ENCODE measurements around the gene DPP6.
"Not testable (repeated sequence)": the region's sequence is repeated elsewhere in the genome, so short reads cannot be mapped to it uniquely, and the experiment has no call there.

The DPP6 gene

DNA sequence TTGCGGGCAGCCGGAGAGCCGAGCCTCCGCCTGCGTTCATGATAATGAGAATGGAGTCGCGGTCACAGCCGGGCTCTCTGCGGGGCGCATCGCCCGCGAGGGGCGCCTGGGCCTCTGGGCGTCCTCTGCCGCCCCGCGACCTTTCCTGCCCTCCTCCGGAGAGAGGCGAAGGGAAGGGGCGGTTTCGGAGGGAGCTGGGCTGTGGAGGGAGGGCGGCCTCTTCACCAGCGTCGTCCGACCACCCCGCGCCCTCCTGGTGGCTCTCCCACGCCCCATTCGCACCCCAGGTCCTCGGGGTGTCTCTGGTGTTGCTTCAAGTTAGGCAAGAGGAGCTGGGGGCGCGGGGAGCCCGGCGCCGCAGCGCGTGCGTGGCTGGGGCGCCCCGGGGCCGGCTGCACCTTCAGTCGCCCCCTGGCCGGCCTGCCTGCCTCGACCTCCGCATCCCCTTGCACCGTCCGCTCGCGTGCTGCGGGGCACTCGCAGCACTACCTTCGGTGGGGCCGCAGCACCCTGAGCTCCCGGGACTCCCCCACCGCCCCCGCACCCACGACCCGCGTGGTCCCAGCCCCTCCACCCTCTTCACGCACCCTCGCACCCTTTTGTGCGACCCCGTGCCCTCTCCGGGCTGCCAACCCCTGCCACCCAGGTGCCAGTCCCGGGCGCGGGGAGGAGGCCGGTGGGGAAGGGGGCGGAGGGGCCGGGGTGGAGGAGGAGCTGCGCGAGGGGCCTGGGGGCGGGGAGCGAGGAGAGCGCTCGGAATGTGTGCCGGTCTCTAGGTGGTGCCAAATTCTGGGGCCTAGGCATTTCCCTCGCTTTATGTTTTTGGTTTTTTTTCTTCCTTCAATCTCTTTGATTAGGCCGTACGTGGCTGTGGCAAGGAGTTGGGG, at the start of gene DPP6:
DPP6 (plus strand) TSS at position 756 of the 887 bp plus-strand sequence.
- in situ Hi-C loops (cut with MboI; ENCODE audit: low sequenced_read_pairs), result not testable (repeated sequence)

DNA sequence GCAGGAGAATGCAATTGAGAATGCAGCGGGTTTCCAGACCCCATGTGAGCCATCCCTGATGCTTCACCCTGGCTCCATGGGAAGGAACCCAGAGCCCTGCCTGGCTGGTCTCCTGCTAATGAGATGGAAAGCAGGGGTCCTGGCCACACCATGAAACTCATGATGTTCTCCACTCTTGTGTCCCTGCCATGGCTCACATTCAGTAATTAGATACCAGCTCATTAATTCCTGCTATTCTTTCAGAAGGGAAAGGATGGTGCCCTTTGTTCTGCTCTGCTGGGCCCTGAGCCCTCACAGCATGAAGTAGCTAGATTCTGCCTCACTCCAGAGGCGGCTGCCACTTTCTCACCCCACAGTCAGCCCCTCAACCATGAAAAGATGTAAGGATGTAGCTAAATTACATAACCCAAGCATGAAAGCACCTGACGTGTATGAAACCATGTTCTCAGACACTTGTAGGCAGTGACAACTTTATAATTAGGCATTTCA, 42.7 kb upstream of the DPP6 start:
- in situ Hi-C loops (cut with MboI; ENCODE audit: low sequenced_read_pairs), result not testable (repeated sequence)

DNA sequence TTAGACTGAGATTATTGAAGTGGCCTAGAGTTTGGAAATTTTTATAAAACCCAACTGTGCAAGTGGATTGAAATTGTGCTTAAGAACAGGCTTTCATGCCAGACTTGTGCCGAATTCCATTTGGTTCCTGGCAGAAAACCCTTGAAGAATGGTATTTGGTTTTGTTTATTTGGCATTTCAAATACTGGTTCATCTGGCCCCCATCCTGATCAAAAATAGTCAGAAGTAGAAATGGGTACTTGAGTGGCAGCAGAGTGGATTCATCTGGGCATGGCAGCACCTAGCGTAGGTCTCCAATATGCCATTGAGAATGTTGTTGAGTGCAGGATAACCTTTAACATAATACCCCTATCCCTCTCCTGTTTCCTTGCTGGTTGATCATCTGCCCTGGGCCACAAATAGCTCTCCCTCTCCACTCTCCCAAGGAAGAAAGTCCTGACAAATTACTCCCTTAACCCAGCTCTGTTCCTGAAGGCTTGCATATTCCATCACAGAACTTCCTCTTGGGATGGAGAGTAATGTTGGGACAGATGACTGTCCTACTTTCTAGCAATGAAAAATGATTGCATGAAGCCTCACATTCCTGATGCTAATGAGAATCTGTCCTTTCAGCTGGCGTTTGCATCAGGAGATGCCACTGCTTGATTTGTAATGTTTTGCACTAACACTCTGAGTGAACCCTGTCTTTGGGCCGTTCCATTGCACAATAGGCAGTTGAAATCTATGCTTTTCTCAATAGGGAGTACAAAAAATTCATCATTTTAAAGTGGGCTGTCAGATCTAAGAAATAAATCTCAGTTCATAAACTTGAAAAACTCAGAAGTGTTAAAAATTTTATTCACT, 41.3 kb upstream of the DPP6 start:
- in situ Hi-C loops (cut with MboI; ENCODE audit: low sequenced_read_pairs), result not testable (repeated sequence)

DNA sequence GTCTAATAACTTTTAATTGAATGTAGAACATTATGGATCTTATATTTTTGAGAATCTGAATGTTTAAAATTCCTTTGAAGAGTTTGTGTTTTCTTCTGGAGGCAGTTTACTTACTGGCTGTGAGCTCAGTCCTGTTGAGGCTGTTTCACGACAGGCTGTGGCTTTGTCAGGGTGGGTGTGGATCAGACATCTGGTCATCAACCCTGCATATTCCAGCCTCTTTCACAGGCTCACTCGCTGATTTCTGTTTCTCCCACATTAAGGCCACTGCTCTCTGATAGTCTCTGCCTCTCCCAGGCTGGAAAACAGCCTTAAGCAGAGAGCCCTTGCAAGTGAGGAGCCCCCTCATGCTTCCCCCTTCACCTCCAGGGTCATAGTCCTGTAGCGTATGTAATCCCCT, 39.4 kb upstream of the DPP6 start:
- in situ Hi-C loops (cut with MboI; ENCODE audit: low sequenced_read_pairs), result not testable (repeated sequence)

DNA sequence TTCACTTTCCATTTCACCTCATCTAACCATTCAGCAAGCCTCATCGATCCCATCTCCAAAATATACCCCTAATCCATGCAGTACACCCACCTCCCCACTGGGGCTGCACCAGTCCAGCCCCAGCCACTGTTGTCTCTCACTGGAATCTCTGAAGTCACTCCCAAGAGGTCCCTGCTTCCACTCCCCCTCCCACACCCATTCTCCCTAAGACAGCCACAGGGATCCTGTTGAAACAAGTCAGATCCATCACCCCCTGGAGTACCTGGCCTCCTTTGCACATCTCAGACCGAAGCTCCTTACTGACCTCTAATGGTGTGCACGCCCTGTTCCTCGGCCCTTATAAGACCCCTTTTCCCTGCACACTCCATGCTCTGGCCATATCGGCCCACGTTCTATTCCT, 36.6 kb upstream of the DPP6 start:
- in situ Hi-C loops (cut with MboI; ENCODE audit: low sequenced_read_pairs), result not testable (repeated sequence)

DNA sequence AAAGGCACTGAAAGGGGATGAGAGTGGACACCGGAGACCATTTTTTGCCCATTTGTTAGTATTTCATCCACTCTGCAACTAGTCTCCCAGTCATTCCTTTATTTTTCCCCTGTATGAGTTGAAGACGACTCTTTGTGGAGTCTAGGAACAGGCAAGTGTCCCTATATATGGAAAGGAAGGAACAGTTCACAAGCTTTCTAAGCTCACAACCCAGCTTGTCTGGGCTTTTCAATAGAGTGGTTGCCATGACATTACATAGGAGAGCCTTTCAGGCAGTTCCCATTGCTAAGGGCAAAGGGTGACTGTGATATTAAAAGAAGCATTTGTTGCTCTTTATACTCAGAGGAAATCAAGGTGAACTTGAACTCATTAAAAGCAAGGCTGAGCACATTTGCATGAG, 33.8 kb upstream of the DPP6 start:
- in situ Hi-C loops (cut with MboI; ENCODE audit: low sequenced_read_pairs), result not testable (repeated sequence)

DNA sequence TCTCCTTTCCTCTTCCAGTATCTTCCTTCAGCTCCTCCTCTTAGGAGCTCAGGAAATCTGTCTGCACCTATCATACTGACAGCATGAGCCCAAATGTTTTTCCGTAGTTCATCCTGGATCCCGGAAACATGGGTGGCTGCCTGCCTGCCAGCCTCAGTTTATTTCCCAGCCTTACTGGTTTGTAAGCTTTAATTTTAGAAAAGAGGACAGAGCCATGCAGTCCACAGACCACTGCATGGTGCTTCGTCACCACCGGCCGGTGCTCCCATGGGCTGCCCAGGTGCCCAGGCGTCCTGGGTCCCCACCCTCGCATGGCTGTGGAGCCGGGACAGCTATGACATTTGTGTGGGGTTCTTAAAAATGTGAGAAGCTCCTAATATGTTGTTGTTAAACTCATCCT, 24.4 kb upstream of the DPP6 start:
- in situ Hi-C loops (cut with MboI; ENCODE audit: low sequenced_read_pairs), result not testable (repeated sequence)

DNA sequence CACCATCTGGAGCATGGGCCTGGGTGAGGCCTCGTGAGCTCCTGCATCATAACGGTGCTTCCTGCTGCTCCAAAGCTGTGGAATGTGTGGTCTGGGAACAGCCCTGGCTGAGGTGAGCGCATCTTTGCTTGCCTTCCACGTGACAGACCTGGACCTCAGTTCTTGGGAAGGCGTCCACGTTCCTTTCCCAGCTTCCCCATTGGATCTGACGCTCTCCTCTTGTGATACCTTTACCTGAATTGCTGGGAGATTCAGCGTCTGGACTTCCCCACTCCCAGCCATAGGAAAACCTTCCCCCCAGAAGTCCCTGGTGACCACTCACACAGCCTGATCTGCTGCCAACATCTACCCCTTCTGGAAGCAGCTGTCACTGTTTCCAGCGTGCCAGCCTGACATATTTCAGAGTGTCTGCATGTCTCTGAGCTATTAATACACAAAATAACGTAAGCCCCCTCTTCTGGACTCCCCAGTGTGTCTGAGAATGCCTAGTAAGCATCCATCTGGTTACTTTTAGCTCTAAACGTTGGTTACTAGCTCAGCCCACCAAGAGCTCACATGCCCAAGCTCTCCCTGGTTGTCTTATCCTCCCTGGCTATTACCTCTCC, 21.6 kb upstream of the DPP6 start:
- in situ Hi-C loops (cut with MboI; ENCODE audit: low sequenced_read_pairs), result not testable (repeated sequence)

DNA sequence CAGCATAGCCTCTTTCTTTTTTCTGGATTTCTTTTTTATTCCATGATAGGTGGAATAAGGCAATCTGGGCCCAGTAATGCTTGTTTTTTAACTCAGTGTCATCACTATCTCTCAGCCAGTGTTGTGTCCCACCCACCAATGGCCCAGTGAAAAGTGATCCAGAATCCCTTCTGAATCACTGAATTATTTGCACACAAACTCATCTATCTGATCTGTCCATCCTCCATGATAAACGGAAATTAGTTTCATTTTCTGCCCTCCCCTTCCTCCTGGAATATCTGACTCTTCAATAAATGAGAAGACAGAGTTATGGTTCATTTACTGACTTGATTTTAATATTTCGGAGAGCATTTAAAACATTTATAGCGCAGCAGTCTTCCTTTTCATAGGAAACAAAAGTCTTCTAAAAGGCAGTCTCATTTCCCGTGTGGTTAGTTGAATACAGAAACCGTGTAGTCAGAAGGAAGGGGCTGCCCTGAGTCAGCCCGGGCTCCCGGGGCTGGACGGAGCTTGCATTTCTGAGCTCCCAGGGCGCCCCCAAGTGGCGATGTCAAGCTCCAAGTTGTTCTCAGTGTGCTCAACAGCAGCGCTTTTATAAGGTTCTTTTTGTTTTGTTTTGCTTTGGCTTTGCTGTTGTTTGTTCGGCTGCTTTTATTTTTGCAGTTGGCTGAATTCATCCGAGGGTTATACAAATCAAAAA, 12.6 kb upstream of the DPP6 start:
- in situ Hi-C loops (cut with MboI; ENCODE audit: low sequenced_read_pairs), result not testable (repeated sequence)

DNA sequence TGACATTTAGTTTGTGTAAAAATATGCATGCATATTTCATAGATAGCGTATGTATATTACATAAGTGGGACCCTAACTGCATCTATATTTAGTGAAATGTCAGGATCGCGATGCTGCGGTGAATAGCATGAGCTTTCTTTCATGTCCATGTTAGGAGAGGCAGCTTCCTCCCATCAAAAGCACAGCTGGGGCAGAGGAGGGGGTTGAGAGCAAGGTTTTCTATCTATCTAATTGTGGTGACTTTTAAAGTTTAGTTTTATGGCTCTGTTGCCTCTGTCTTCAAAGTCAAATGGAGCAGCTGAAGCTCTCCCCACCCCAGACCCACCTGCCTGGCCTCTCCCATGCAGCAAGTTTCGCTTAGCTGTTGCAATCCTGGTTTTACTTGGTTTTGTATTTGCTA, 1.8 kb upstream of the DPP6 start:
- in situ Hi-C loops (cut with MboI; ENCODE audit: low sequenced_read_pairs), result not testable (repeated sequence)

DNA sequence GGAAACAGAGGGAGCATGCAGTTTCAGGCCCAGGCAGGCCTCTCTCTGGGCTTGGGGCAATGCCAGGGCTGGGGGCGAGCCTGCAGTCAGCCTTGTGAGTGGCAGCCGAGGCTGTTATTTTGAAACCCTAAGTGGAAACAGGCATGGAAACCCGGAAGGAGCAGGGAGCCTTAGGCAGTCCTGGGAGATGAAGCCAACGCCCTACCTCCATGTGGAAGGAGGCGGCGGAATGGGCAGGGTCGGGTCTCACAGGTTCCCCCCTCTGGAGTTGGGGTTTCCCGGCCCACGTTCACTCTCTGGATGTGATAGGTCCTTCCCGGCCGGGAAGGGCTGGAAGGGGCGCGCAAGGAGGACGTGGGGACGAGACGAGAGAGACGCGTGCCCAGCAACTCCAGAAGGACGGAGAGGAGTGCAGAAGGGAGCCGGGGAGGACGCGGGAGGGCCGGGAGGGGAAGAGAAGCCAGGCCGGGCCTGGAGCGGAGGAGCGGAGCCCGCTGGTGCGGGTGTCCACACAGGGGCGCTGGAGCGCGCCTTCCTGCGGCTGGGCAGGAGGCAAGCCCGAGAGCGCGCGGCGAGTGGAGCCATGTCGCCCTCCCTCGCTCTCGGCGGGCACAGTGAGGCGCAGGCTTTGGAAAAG, 1.1 kb upstream of the DPP6 start:
- in situ Hi-C loops (cut with MboI; ENCODE audit: low sequenced_read_pairs), result not testable (repeated sequence)

DNA sequence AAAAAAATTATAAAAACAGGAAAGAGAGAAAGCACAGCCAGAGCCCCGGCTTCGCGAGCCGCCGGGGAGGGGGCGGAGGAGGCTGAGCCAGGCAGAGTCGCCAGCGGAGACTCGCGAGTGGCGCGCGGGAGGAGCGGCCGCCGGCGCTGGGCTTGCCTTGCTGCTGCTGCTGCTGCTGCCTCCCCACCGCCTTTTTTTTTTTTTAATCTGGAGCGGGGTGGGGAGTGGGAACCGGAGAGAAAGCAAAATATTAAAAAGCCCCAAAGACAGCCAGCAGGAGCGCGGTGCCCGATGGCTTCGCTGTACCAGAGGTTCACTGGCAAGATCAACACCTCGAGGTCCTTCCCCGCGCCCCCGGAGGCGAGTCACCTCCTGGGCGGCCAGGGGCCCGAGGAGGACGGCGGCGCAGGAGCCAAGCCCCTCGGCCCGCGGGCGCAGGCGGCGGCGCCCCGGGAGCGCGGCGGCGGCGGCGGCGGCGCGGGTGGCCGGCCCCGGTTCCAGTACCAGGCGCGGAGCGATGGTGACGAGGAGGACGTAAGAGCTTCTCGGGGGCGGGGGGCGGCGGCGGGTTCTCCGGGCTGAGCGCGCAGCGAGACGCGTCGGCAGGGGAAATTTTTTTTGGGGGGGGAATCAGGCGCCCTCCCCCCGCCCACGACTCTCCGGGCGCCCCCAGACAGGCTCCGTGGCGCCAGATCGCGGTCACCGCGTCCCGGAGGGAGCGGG, 493 bp downstream of the DPP6 start:
- in situ Hi-C loops (cut with MboI; ENCODE audit: low sequenced_read_pairs), result not testable (repeated sequence)

DNA sequence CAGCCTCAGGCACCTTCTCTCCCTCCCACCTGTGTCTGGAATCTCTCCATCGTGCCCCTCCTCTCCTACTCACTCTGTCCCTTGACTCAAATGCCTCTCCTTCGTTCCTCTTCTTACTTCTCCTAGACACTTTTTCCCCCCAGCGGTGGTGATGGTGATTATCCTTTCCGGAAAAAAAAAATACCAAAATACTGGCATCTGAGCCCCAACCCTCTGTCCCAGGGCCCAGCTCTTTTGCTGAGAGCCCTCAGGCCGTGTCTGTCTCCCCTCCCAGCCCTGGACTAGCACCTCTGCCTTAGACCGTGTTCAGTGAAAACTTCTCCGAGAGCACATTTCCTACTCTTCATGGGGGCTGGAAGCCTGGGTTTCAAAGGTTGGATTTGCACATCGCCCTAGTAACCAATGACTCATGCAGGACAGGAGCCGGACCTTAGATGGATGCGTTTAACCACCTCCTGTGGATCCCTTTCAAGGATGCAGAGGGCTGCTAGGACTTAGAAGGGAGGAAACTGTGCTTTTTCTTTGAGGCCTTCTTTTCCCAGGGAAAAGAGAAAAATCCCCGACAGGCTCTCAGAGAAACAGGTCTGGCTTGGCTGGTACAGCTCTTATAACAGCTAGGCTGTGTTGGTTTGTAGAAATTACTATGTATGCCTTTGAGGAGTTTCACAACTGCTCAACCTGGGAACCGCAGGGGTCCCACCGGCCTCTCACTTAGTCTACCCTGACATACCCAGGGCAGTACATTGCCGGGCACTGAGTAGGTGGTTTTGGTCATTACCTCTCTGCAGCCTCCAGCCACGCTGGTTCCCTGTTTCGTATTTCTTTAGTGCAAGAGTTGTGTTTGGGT, 1.5 kb downstream of the DPP6 start:
- in situ Hi-C loops (cut with MboI; ENCODE audit: low sequenced_read_pairs), result not testable (repeated sequence)

DNA sequence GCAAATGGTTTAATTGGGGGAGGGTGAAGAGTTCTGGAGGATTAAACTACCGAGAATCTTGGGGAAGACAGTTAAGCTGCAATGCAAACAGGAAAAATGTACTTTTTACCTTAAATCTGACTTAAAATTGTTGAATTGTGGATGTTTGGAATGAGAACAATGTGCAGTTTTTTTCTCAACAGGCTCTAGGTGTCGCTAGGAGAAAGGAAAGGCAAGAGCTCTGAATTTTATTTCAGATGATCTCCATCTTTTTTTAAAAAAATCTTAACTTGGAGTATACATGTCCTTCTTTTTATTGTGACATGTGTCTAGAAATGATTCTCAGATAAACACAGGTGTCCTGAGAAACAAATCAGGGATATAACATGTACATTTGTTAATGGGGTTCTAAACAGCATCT, 2.5 kb downstream of the DPP6 start:
- in situ Hi-C loops (cut with MboI; ENCODE audit: low sequenced_read_pairs), result not testable (repeated sequence)

DNA sequence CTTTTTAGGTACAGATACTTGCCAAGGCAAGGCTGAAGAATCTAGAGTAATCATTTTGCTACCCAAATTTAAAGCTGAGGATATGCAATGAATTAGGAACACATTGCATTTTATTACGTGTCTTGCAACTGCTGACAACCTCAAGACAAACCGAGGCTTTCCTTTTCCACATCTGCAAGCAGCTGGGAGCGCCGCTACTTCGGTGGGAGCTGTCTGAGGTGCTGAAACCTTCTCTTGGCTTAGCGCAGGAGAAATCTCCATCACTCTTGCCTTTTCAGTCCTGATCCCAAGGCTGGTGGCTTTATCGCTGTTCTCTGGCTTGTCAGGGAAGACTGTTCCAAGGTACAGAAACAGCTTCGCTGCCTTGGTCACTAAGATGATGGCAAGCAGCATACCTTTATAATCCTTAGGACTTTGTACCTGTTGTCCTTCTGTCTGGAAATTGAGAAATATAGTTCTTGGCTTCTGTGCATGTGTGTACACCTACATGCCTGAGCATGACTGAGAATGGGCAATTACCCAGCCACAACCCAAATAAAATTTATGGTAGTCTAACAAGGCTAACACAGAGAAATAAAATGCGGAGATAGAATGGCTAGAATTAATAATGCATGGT, 3.4 kb downstream of the DPP6 start:
- in situ Hi-C loops (cut with MboI; ENCODE audit: low sequenced_read_pairs), result not testable (repeated sequence)

DNA sequence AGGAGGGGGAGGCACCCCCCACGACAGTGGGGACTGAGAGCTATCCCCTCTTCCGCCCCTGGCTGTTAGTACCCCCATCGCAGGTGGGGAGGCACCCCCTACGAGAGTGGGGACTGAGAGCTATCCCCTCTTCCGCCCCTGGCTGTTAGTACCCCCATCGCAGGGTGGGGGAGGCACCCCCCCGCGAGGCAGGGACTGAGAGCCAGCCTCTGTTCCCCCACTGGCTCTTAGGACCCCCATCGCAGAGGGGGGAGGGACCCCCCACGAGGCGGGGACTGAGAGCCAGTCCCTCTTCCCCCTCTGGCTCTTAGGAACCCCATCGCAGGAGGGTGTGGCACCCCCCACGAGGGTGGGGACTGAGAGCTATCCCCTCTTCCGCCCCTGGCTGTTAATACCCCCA, 6.6 kb downstream of the DPP6 start:
- in situ Hi-C loops (cut with MboI; ENCODE audit: low sequenced_read_pairs), result not testable (repeated sequence)

DNA sequence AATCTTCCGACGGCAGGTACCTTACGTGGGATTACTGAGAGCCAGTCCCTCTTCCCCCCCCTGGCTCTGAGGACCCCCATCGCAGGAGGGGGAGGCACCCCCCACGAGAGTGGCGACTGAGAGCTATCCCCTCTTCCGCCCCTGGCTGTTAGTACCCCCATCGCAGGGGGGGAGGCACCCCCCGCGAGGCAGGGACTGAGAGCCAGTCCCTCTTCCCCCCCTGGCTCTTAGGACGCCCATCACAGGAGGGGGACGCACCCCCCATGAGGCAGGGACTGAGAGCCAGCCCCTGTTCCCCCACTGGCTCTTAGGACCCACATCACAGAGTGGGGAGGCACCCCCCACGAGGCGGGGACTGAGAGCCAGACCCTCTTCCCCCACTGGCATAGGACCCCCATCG, 8.4 kb downstream of the DPP6 start:
- in situ Hi-C loops (cut with MboI; ENCODE audit: low sequenced_read_pairs), result not testable (repeated sequence)

DNA sequence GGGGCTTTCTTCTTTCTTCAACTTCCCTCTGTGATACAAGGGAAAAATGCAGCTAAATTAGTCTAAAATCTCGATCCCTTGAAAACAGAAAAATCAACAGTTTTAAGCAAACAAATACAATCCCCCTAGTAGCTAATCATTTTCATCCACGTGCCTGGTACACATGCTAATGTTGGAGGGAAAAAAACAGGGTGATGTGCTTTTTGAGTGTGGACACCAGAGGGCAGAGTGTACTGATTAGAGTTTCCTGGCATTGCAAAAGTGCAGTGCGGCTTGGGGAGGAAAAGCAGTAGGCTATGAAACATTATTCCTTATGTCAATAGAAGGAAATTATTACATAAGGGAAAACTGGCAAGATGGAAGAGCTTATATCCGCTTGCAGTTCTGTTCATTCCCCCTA, 19.6 kb downstream of the DPP6 start:
- in situ Hi-C loops (cut with MboI; ENCODE audit: low sequenced_read_pairs), result not testable (repeated sequence)

Data from HL-60/S4 treated with retinoic acid at 250 ng/mL for 4 days and 3 days (cell line).